ENCODE measurements around the gene GFI1.

GRCh38 chr1:92495392-92496063 lies 8.8 kb upstream of the GFI1 start:
- TF ChIP-seq EZH2 (IDR thresholded peaks at IDR 0.05; ENCODE audit: insufficient read depth, poor library complexity, severe bottlenecking) (no peak), EZH2phosphoT487 (IDR thresholded peaks at IDR 0.05; ENCODE audit: insufficient read depth, low read depth) (no peak)

All from GM23248 (cell line).